Right atrium auricular region (tissue), 2 donors: ENCODE results near the gene DMD. TPM values are rescaled to one million over a fixed set of nuclear protein-coding genes. Genes with fewer than 3 reads are reported as not detected.

Experiments used
- DNase-seq: peaks from one replicate; pipeline ENCODE4 v3.0.0-alpha.2; 2019; ENCODE audit warnings: low spot score
- H3K27ac ChIP-seq, 2 donors: fragments of 200-600 bp; sonication (generic); 1 replicate in 1 of 2; 2 replicates in 1 of 2; pipeline ENCODE4 v1.5.1; 2016 to 2019
- H3K27me3 ChIP-seq, 2 donors: fragments of 200-600 bp; sonication (generic); one replicate each; pipeline versions ENCODE4 v1.5.1 to v1.6.0; 2017 to 2019
- H3K36me3 ChIP-seq: fragments of 200-600 bp; sonication (generic); one replicate; pipeline ENCODE4 v1.5.1; 2016
- H3K4me1 ChIP-seq, 2 donors: fragments of 200-600 bp; sonication (generic); one replicate each; pipeline versions ENCODE4 v1.5.1 to v1.6.0; 2017 to 2019
- H3K4me3 ChIP-seq, 2 donors: fragments of 200-600 bp; sonication (generic); 1 replicate in 1 of 2; 2 replicates in 1 of 2; pipeline ENCODE4 v1.5.1; 2017 to 2019; ENCODE audit warnings: mild to moderate bottlenecking in 1 of 2, moderate library complexity in 1 of 2
- H3K9me3 ChIP-seq, 2 donors: fragments of 200-600 bp; sonication (generic); one replicate each; pipeline ENCODE4 v1.5.1; 2019
- total RNA-seq, 2 donors: library from RNA; depleted of rRNA; stranded (reverse); fragments of >200 nt; gene quantifications; one replicate each; pipeline ENCODE4 v1.1.0, GENCODE V29; 2016
- TF ChIP-seq, protein P1 (sequence below), 2 donors: fragments of 200-600 bp; sonication (generic); IDR thresholded peaks; one replicate each; pipeline ENCODE4 v1.5.1; 2019; ENCODE audit warnings: antibody characterized with exemption in 2 of 2

Gene DMD
- total RNA-seq, 2 donors from 2014 or later = 111 to 135 TPM

DNA sequence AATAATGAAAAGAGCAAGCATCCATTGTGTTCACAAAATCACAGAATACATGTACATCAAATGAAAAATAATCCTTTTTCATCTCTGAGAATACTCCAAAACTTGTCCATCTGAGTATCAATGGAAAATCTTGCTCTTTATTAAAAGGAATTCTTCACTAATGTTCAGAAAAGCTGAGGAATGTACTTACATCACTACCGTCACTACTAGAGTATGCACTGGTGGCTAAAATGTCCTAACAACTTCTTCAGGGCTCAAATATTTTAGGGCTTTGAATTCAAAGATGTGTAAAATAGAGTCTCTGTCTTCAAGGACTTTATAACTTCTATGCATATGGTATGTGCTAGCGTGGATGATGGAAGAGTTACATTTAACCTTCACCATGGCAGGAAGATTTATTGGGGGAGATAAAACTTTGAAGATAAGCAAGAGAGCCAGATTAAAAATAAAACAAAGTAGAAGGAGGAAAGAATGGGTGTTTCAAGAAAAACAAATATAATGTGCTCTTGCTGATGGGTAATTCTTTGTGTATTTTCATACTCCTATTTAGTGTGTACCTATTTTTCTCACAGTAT lies 55.1 kb downstream of the DMD start:
- Histone ChIP-seq H3K27ac (no peak overlapping the region), H3K4me1 (no peaks in the 10 kb centered on the region), H3K4me3 (no peak overlapping the region), H3K36me3 (no peaks in the 10 kb centered on the region), H3K27me3 (no peaks in the 10 kb centered on the region), H3K9me3 (no peaks in the 10 kb centered on the region)
- no peak for DNase-seq
- TF ChIP-seq, protein P1, sequence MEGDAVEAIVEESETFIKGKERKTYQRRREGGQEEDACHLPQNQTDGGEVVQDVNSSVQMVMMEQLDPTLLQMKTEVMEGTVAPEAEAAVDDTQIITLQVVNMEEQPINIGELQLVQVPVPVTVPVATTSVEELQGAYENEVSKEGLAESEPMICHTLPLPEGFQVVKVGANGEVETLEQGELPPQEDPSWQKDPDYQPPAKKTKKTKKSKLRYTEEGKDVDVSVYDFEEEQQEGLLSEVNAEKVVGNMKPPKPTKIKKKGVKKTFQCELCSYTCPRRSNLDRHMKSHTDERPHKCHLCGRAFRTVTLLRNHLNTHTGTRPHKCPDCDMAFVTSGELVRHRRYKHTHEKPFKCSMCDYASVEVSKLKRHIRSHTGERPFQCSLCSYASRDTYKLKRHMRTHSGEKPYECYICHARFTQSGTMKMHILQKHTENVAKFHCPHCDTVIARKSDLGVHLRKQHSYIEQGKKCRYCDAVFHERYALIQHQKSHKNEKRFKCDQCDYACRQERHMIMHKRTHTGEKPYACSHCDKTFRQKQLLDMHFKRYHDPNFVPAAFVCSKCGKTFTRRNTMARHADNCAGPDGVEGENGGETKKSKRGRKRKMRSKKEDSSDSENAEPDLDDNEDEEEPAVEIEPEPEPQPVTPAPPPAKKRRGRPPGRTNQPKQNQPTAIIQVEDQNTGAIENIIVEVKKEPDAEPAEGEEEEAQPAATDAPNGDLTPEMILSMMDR (IDR thresholded peaks at IDR 0.05) = no peak

DNA sequence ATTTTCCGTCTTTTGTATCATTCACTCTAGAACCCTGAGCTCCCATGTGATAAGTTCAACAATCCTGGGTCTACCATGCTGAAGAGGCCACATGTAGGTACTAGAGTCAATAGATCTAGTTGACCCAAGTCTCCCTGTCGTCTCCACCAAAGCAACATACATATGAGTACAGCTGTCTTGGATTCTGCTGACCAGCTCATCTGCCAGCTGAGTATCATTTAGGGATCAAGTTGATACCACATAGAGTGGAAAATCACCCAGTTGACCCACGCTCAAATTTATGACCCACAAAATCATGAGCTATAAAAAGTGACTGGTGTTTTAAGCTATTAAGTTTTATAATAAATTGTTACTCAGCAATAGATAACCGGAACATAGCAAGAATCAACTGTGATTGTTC lies 61.8 kb downstream of the DMD start:
- no peaks in the 10 kb centered on the region for H3K9me3 ChIP-seq
- H3K36me3 ChIP-seq = no peaks in the 10 kb centered on the region
- no peaks in the 10 kb centered on the region for H3K27me3 ChIP-seq
- TF ChIP-seq, protein P1 (IDR thresholded peaks at IDR 0.05) = no peak
- no peak overlapping the region for H3K27ac ChIP-seq
- H3K4me1 ChIP-seq = no peaks in the 10 kb centered on the region
- no peak overlapping the region for H3K4me3 ChIP-seq
- DNase-seq = no peak

DNA sequence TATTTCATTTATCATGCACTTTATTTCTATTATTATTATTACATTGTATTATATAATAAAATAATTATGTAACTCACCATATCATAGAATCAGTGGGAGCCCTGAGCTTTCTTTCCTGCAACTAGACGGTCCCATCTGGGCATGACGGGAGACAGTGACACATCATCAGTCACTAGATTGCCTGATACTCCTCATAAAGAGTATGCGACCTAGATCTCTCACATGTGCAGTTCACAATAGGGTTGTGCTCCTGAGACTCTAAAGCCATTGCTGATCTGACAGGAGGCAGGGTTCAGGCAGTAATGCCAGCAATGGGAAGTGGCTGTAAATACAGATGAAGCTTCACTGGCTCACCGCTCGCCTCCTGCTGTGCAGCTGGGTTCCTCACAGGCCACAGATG lies 62.3 kb downstream of the DMD start:
- TF ChIP-seq, protein P1 (IDR thresholded peaks at IDR 0.05) = no peak
- H3K4me1 ChIP-seq = no peaks in the 10 kb centered on the region
- no peaks in the 10 kb centered on the region for H3K9me3 ChIP-seq
- no peak for DNase-seq
- H3K36me3 ChIP-seq = no peaks in the 10 kb centered on the region
- no peaks in the 10 kb centered on the region for H3K27me3 ChIP-seq
- H3K4me3 ChIP-seq = no peak overlapping the region
- H3K27ac ChIP-seq = no peak overlapping the region

DNA sequence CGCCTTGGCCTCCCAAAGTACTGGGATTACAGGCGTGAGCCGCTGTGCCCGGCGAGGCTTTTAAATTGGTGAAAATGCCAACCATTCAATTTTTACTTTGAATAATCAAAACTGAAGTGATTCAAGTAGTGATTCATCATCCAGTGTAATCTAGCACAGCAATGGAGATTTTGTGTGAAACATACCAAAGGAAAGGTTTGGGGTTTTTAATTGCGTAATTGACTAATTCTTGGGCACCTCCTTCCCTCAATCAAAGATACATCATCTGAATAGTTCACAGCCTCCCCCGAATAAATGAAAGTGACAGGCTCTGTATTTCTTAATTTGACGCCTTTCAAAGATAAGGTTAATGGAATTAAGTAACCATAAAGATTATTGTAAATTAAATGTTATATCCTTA lies 69.0 kb downstream of the DMD start:
- H3K36me3 ChIP-seq = no peaks in the 10 kb centered on the region
- DNase-seq = no peak
- no peak overlapping the region for H3K4me3 ChIP-seq
- no peaks in the 10 kb centered on the region for H3K4me1 ChIP-seq
- H3K27ac ChIP-seq = no peak overlapping the region
- TF ChIP-seq, protein P1 (IDR thresholded peaks at IDR 0.05) = no peak
- no peaks in the 10 kb centered on the region for H3K27me3 ChIP-seq
- H3K9me3 ChIP-seq = no peaks in the 10 kb centered on the region

DNA sequence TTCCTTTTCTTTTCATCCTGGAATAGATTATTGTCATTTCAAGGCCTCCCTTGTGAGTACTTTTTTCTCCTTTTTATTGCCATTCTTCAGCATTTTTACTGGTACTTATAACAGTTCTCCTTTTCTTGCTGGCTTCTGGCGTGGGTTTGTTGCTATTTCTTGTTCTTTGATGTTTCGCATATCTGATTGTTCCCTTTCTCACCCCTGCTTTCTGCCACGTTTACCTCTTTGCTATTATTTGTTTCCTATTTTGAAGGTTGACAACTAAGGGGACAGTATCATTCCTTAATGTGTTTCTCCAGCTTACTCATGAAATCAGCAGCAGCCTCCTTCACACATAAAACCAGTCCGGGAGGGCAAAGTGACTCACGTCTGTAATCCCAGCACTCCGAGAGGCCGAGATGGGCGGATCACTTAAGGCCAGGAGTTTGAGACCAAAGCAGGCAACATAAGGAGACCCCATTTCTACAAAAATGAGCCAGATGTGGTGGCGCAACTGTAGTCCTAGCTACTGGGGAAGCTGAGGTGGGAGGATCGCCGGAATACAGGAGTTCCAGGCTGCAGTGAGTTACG lies 72.6 kb downstream of the DMD start:
- no peak for DNase-seq
- TF ChIP-seq, protein P1 (IDR thresholded peaks at IDR 0.05) = no peak
- Histone ChIP-seq H3K4me3 (no peak overlapping the region), H3K27me3 (no peaks in the 10 kb centered on the region), H3K36me3 (no peaks in the 10 kb centered on the region), H3K27ac (no peak overlapping the region), H3K4me1 (no peaks in the 10 kb centered on the region), H3K9me3 (no peaks in the 10 kb centered on the region)

DNA sequence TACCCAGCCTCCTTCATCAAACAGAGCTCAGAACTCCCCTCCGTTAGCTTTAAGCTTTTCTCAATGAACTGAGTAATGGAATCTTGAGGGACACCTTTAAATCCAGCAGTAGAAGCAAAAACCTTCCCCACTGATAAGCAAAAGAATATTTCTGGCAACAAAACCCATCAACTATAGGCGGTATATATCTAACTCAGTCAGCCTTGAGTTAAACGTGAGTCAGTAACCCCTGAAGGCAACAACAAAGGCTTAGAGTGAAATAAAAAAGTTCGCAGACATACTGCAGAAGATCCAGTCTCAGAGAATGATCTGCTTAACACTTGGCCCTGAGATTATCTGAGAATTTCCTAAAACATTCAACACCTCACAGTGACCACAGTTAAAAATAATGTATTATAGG lies 77.2 kb downstream of the DMD start:
- no peak for DNase-seq
- H3K27ac ChIP-seq = no peak overlapping the region
- TF ChIP-seq, protein P1 (IDR thresholded peaks at IDR 0.05) = no peak
- no peaks in the 10 kb centered on the region for H3K4me1 ChIP-seq
- H3K36me3 ChIP-seq = no peaks in the 10 kb centered on the region
- H3K27me3 ChIP-seq = no peaks in the 10 kb centered on the region
- no peak overlapping the region for H3K4me3 ChIP-seq
- no peaks in the 10 kb centered on the region for H3K9me3 ChIP-seq
